A549 (cell line): Measurements from ENCODE around the gene DHX57. TPM values are rescaled to one million over a fixed set of nuclear protein-coding genes. Genes with fewer than 3 reads are reported as not detected.

Experiments
- ATAC-seq, 2 experiments: fragments of 200-7000 bp in 1 of 2; fragments of >200 bp in 1 of 2; cut with Nextera tagmentation in 1 of 2; cut with Tn5 transposase in 1 of 2; 3 replicates each; pipeline versions ENCODE4 v1.8.0 to v1.9.1; 2018 to 2020; ENCODE audit warnings: mild to moderate bottlenecking in 1 of 2, moderate library complexity in 1 of 2
- CTCF ChIA-PET: fragments of 300-600 bp; sonication (Branson Sonifier 250); formaldehyde crosslinking; extraction: SDS; loops from one replicate; lab custom pipeline; 2021; ENCODE audit warnings: antibody characterized with exemption, inconsistent platforms; lab: Yijun Ruan, JAX
- POLR2A ChIA-PET: fragments of 350-600 bp; formaldehyde crosslinking; extraction: SDS; loops from one replicate; lab custom pipeline; 2021; ENCODE audit warnings: antibody characterized with exemption, inconsistent platforms; lab: Yijun Ruan, JAX
- DNase-seq, 2 experiments: peaks; one replicate each; pipeline versions ENCODE4 v3.0.0 to v3.0.0-alpha.2; 2011 to 2016; ENCODE audit warnings: low read depth in 1 of 2, low spot score in 1 of 2
- FAIRE-seq: peaks from 2 replicates; lab custom pipeline; 2011; peaks lifted over from hg19 to GRCh38; lab: Jason Lieb, UNC
- H3K27ac ChIP-seq, 2 experiments: fragments of >200 bp; sonication (Bioruptor Twin); formaldehyde crosslinking; 3 replicates each; pipeline ENCODE4 v1.5.1; 2016 to 2017
- H3K4me1 ChIP-seq: fragments of >200 bp; sonication (Bioruptor Twin); formaldehyde crosslinking; 3 replicates; pipeline ENCODE4 v1.6.1; 2016
- H3K4me2 ChIP-seq: fragments of >200 bp; sonication (Bioruptor Twin); formaldehyde crosslinking; 3 replicates; pipeline ENCODE4 v1.6.1; 2016
- H3K4me3 ChIP-seq: fragments of >200 bp; sonication (Bioruptor Twin); formaldehyde crosslinking; 3 replicates; pipeline ENCODE4 v1.5.1; 2016
- H3K9me3 ChIP-seq: fragments of >200 bp; sonication (Bioruptor Twin); formaldehyde crosslinking; 3 replicates; pipeline ENCODE4 v1.6.1; 2016
- CBX2 ChIP-seq: fragments of 200-600 bp; sonication (generic); IDR thresholded peaks from 2 replicates; pipeline ENCODE4 v1.6.1; 2016; ENCODE audit warnings: low read depth, mild to moderate bottlenecking, borderline replicate concordance
- CBX8 ChIP-seq: fragments of 200-600 bp; sonication (generic); IDR thresholded peaks from 2 replicates; pipeline ENCODE4 v1.6.1; 2016
- EP300 ChIP-seq, 2 experiments: fragments of >200 bp; sonication (Bioruptor Twin); formaldehyde crosslinking; IDR thresholded peaks; 2 replicates in 1 of 2; 3 replicates in 1 of 2; pipeline ENCODE4 v1.6.1; 2016 to 2017
- ESRRA ChIP-seq: fragments of 150-350 bp; IDR thresholded peaks from 2 replicates; pipeline ENCODE4 v1.6.1; 2014; ENCODE audit warnings: mild to moderate bottlenecking, low read length, borderline replicate concordance
- FOSB ChIP-seq: fragments of 250-450 bp; sonication (Bioruptor Pico); IDR thresholded peaks from 2 replicates; pipeline ENCODE4 v1.5.0; 2020; ENCODE audit warnings: mild to moderate bottlenecking, moderate library complexity
- HOXA7 ChIP-seq: fragments of 250-450 bp; sonication (Bioruptor Pico); IDR thresholded peaks from 2 replicates; pipeline ENCODE4 v1.5.0; 2020; ENCODE audit warnings: mild to moderate bottlenecking, moderate library complexity
- HOXB13 ChIP-seq: fragments of 250-450 bp; sonication (Bioruptor Pico); IDR thresholded peaks from 2 replicates; pipeline ENCODE4 v1.5.0; 2020; ENCODE audit warnings: low read depth, mild to moderate bottlenecking, moderate library complexity
- HOXB5 ChIP-seq: fragments of 250-450 bp; sonication (Bioruptor Pico); IDR thresholded peaks from 2 replicates; pipeline ENCODE4 v1.5.0; 2020; ENCODE audit warnings: mild to moderate bottlenecking, moderate library complexity
- JUNB ChIP-seq: fragments of >200 bp; sonication (Bioruptor Twin); formaldehyde crosslinking; IDR thresholded peaks from 2 replicates; pipeline ENCODE4 v1.6.1; 2016
- MAZ ChIP-seq: fragments of 150-350 bp; IDR thresholded peaks from 2 replicates; pipeline ENCODE4 v1.6.1; 2014; ENCODE audit warnings: antibody characterized with exemption, low read depth, low read length, borderline replicate concordance
- NFE2L2 ChIP-seq: fragments of 150-350 bp; conservative IDR thresholded peaks from 2 replicates; pipeline ENCODE4 v1.6.1; 2014; ENCODE audit warnings: low read length
- NPAS2 ChIP-seq: fragments of 250-450 bp; sonication (Bioruptor Pico); IDR thresholded peaks from 2 replicates; pipeline ENCODE4 v1.8.0; 2022; ENCODE audit warnings: mild to moderate bottlenecking, moderate library complexity, borderline replicate concordance
- NR3C1 ChIP-seq: fragments of >200 bp; sonication (Bioruptor Twin); formaldehyde crosslinking; IDR thresholded peaks from 3 replicates; pipeline ENCODE4 v1.6.1; 2017
- POLR2AphosphoS2 ChIP-seq: conservative IDR thresholded peaks from 2 replicates; pipeline ENCODE4 v1.6.1; 2012; ENCODE audit warnings: low read length, improper control_type of control experiment, inconsistent platforms
- RARB ChIP-seq: fragments of 250-450 bp; sonication (Bioruptor Pico); IDR thresholded peaks from 2 replicates; pipeline ENCODE4 v1.8.0; 2021; ENCODE audit warnings: mild to moderate bottlenecking, moderate library complexity
- RFX5 ChIP-seq: fragments of 450-650 bp; IDR thresholded peaks from 2 replicates; pipeline ENCODE4 v1.7.1; 2014; ENCODE audit warnings: antibody characterized with exemption, mild to moderate bottlenecking, moderate library complexity
- RNF2 ChIP-seq: fragments of 200-600 bp; sonication (generic); IDR thresholded peaks from 2 replicates; pipeline ENCODE4 v1.6.1; 2016; ENCODE audit warnings: low read depth, mild to moderate bottlenecking, antibody characterized with exemption, moderate library complexity, borderline replicate concordance
- SMC3 ChIP-seq: fragments of >200 bp; sonication (Bioruptor Twin); formaldehyde crosslinking; IDR thresholded peaks from 3 replicates; pipeline ENCODE4 v1.6.1; 2018; ENCODE audit warnings: inconsistent platforms
- ZC3H11A ChIP-seq: fragments of 450-650 bp; IDR thresholded peaks from 2 replicates; pipeline ENCODE4 v1.6.1; 2014; ENCODE audit warnings: antibody characterized with exemption, mild to moderate bottlenecking
- ZFP36 ChIP-seq: fragments of 450-650 bp; IDR thresholded peaks from 2 replicates; pipeline ENCODE4 v1.6.1; 2014; ENCODE audit warnings: borderline replicate concordance; ENCODE audit not compliant: partially characterized antibody
- ZNF302 ChIP-seq: fragments of 250-450 bp; sonication (Bioruptor Pico); IDR thresholded peaks from 2 replicates; pipeline ENCODE4 v1.9.0; 2021; ENCODE audit warnings: inconsistent platforms, mild to moderate bottlenecking, moderate library complexity
- WGBS: methylation state at CpG from one replicate; pipeline ENCODE4 v1.1.6; 2017; ENCODE audit errors: missing lambda C conversion rate; 5-methylcytosine and 5-hydroxymethylcytosine counted together
- polyA plus RNA-seq, 4 experiments: library from polyadenylated mRNA; depleted of rRNA in 3 of 4; stranded (reverse); fragments of >200 nt; fragmentation: RNase III in 1 of 4; extraction: RNeasy Plus Mini Kit Qiagen cat#74134 plus additional on column Dnase treatment in 1 of 4; gene quantifications; 2 replicates in 3 of 4; 3 replicates in 1 of 4; pipeline ENCODE4 v1.2.3, GENCODE V29; 2011 to 2017
- TF ChIP-seq, protein P1 (sequence below): IDR thresholded peaks from 2 replicates; pipeline ENCODE4 v1.6.1; 2012; ENCODE audit warnings: low read depth, borderline replicate concordance
- TF ChIP-seq, protein P2 (sequence below): fragments of >200 bp; sonication (Bioruptor Twin); formaldehyde crosslinking; IDR thresholded peaks from 2 replicates; pipeline ENCODE4 v1.6.1; 2016

Gene DHX57
- polyA plus RNA-seq, 2 of the 4 experiments (the other 2 are of a cell fraction), result 20.6 to 31.8 TPM

DNA sequence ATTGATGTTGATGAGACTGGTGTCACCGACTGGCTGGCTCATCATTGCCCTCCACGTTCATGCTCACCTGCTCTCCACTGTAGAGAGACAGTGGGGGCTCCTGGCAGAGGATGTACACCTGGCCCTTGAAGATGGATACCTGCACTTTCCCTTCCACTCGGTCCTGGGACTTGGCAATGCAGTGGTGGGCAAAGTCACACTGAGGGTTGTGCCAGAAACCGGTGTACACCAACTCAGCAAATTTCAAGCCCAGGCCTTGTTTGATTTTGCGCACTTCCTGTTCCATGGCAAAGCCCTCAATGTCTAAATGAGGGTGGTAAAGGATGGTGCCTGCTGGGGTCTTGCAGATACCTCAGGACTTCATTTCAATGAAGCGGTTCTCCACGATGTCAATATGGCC, 65.2 kb downstream of the DHX57 start:
- 92% methylated on average over 7 of the region's 7 CpGs for WGBS
- POLR2A ChIA-PET, result interaction anchor here (1.5 kb wide), 1 partner anchor 59 kb away, joined by 6 read pairs; the partner anchor contains the start of gene SRSF7

GRCh38 chr2:38808677-38809076, 67.1 kb downstream of the DHX57 start:
- Histone ChIP-seq H3K4me3 (no peak overlapping the region), H3K4me1 (no peaks in the 10 kb centered on the region), H3K4me2 (no peak overlapping the region), H3K27ac (no peak overlapping the region), H3K9me3 (no peaks in the 10 kb centered on the region)
- 98% methylated on average over 1 of the region's 1 CpG for WGBS
- ATAC-seq (no peak), DNase-seq (no peak), FAIRE-seq (no peak)
- TF ChIP-seq SMC3, result no peak
- no peak for TF ChIP-seq CBX8
- TF ChIP-seq NR3C1, result no peak
- ChIA-PET POLR2A (no interaction called here), CTCF (interaction anchor here (0.6 kb wide), 1 partner anchor 13 kb away, joined by 4 read pairs; no protein-coding TSS in a partner anchor)

More for the DNA sequence above, 65.2 kb downstream of the DHX57 start:
- Histone ChIP-seq H3K4me1 (no peaks in the 10 kb centered on the region), H3K27ac (no peak overlapping the region), H3K4me2 (no peak overlapping the region), H3K9me3 (no peaks in the 10 kb centered on the region), H3K4me3 (no peak overlapping the region)
- CTCF ChIA-PET, result no interaction called here
- ATAC-seq (no peak), FAIRE-seq (no peak), DNase-seq (no peak)
- TF ChIP-seq NPAS2 (CRISPR knock-in tag) (no peak), HOXA7 (no peak), ZC3H11A (no peak), JUNB (no peak), MAZ (no peak)
- TF ChIP-seq, protein P1, sequence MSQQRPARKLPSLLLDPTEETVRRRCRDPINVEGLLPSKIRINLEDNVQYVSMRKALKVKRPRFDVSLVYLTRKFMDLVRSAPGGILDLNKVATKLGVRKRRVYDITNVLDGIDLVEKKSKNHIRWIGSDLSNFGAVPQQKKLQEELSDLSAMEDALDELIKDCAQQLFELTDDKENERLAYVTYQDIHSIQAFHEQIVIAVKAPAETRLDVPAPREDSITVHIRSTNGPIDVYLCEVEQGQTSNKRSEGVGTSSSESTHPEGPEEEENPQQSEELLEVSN, result no peak

DNA sequence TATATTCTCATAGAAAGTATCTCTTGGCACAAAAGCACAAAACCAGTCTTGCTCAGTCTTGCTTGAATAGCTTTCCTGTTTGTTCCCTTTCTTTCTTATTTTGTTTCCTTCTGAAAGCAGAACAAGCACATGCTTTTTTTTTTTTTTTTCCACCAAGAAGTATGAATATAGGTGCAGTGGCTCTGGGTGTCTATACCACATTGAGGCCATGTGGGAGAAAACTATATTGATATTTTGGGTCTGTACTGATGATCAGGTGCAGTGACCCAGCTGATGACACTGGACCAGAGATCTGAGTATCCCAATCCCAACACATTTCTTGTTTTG, 69.0 kb downstream of the DHX57 start:
- DNase-seq, result no peak
- Histone ChIP-seq H3K4me2 (no peak overlapping the region), H3K27ac (no peak overlapping the region), H3K9me3 (no peaks in the 10 kb centered on the region), H3K4me1 (no peaks in the 10 kb centered on the region), H3K4me3 (no peak overlapping the region)
- no peak for FAIRE-seq
- no peak for ATAC-seq
- TF ChIP-seq ZNF302 (CRISPR knock-in tag), result no peak
- no peak for TF ChIP-seq NR3C1
- no peak for TF ChIP-seq CBX8
- TF ChIP-seq RARB (CRISPR knock-in tag), result no peak
- TF ChIP-seq HOXB5 (CRISPR knock-in tag), result no peak
- TF ChIP-seq ZC3H11A, result no peak
- no peak for TF ChIP-seq HOXB13 (CRISPR knock-in tag)
- no peak for TF ChIP-seq ESRRA
- TF ChIP-seq HOXA7, result no peak
- TF ChIP-seq RNF2, result no peak
- TF ChIP-seq RFX5, result no peak
- no peak for TF ChIP-seq EP300 (IDR thresholded peaks at IDR 0.05)
- TF ChIP-seq, protein P1, result no peak
- no peak for TF ChIP-seq SMC3
- TF ChIP-seq NFE2L2, result no peak
- TF ChIP-seq POLR2AphosphoS2, result no peak
- TF ChIP-seq ZFP36, result no peak
- no peak for TF ChIP-seq CBX2
- TF ChIP-seq, protein P2, sequence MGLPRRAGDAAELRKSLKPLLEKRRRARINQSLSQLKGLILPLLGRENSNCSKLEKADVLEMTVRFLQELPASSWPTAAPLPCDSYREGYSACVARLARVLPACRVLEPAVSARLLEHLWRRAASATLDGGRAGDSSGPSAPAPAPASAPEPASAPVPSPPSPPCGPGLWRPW, result no peak
- no peak for TF ChIP-seq FOSB
- ChIA-PET POLR2A (interaction anchor here (0.6 to 2.6 kb wide), 2 partner anchors 55 to 61 kb away, joined by 5 to 15 read pairs; partner anchors contain the start of gene SRSF7), CTCF (interaction anchor here (0.6 to 2.1 kb wide), 5 partner anchors 11 to 88 kb away, joined by 3 to 8 read pairs (median 5); partner anchors contain the start of genes DHX57 and MORN2)
